SK-N-SH (cell line): Measurements from ENCODE around the gene PREPL. TPM values are rescaled to one million over a fixed set of nuclear protein-coding genes. Genes with fewer than 3 reads are reported as not detected.

Experiments used
- CTCF ChIA-PET: fragments of 300-600, 350-600 bp; formaldehyde crosslinking; extraction: SDS; loops from one replicate; lab custom pipeline; 2021; lab: Yijun Ruan, JAX
- POLR2A ChIA-PET: fragments of 350-600 bp; sonication (Branson Sonifier 250); formaldehyde crosslinking; extraction: SDS; loops from one replicate; lab custom pipeline; 2020; ENCODE audit warnings: antibody characterized with exemption, inconsistent platforms; lab: Yijun Ruan, JAX
- DNase-seq: peaks from one replicate; pipeline ENCODE4 v3.0.0; 2012
- H2AFZ ChIP-seq: fragments of 200-600 bp; sonication (generic); 2 replicates; pipeline ENCODE4 v1.8.1; 2016; ENCODE audit warnings: antibody characterized with exemption, mild to moderate bottlenecking, low read depth
- H3F3A ChIP-seq: fragments of 200-600 bp; sonication (generic); replicated peaks from 2 replicates; pipeline ENCODE3; 2016; ENCODE audit warnings: antibody characterized with exemption, mild to moderate bottlenecking; ENCODE audit not compliant: insufficient read depth
- H3K27ac ChIP-seq, 2 experiments: fragments of 200-500 bp in 1 of 2; fragments of 200-600 bp in 1 of 2; sonication (Bioruptor generic) in 1 of 2; sonication (generic), shearing (Covaris generic) in 1 of 2; 2 replicates each; pipeline versions ENCODE4 v1.5.1 to v1.6.1; 2014 to 2016; ENCODE audit warnings: low read depth in 2 of 2, inconsistent platforms in 1 of 2, low read length in 1 of 2, mild to moderate bottlenecking in 1 of 2, mixed read lengths in 1 of 2
- H3K27me3 ChIP-seq: fragments of 200-600 bp; sonication (generic), shearing (Covaris generic); 2 replicates; pipeline ENCODE4 v1.6.1; 2016; ENCODE audit warnings: mixed run types; ENCODE audit not compliant: insufficient read depth
- H3K36me3 ChIP-seq, 2 experiments: fragments of 200-500 bp in 1 of 2; fragments of 200-600 bp in 1 of 2; sonication (Bioruptor generic) in 1 of 2; sonication (generic) in 1 of 2; replicated peaks in 1 of 2; 2 replicates each; pipeline versions ENCODE3 to v1.5.1; 2014 to 2016; ENCODE audit warnings: low read length in 1 of 2, mild to moderate bottlenecking in 1 of 2; ENCODE audit not compliant: insufficient read depth in 2 of 2, control insufficient read depth in 1 of 2
- H3K4me1 ChIP-seq, 2 experiments: fragments of 200-500 bp in 1 of 2; fragments of 200-600 bp in 1 of 2; sonication (Bioruptor generic) in 1 of 2; sonication (generic), shearing (Covaris generic) in 1 of 2; 2 replicates each; pipeline versions ENCODE4 v1.5.1 to v1.6.1; 2014 to 2016; ENCODE audit warnings: low read depth in 1 of 2, low read length in 1 of 2, mixed run types in 1 of 2; ENCODE audit not compliant: insufficient read depth in 2 of 2, control insufficient read depth in 1 of 2
- H3K4me2 ChIP-seq: fragments of 200-600 bp; sonication (generic), shearing (Covaris generic); 2 replicates; pipeline ENCODE4 v1.6.1; 2017; ENCODE audit warnings: mixed run types
- H3K4me3 ChIP-seq, 2 experiments: fragments of 200-500 bp in 1 of 2; fragments of 200-600 bp in 1 of 2; sonication (Bioruptor generic) in 1 of 2; sonication (generic), shearing (Covaris generic) in 1 of 2; 2 replicates each; pipeline versions ENCODE4 v1.5.1 to v1.8.1; 2014 to 2016; ENCODE audit warnings: low read depth in 2 of 2, inconsistent platforms in 1 of 2, low read length in 1 of 2, mild to moderate bottlenecking in 1 of 2, mixed read lengths in 1 of 2, moderate library complexity in 1 of 2
- H3K79me2 ChIP-seq: fragments of 200-600 bp; sonication (generic); 2 replicates; pipeline ENCODE4 v1.8.1; 2017; ENCODE audit warnings: mild to moderate bottlenecking; ENCODE audit not compliant: insufficient read depth
- H3K9ac ChIP-seq: fragments of 200-600 bp; sonication (generic); 2 replicates; pipeline ENCODE4 v1.6.1; 2017; ENCODE audit warnings: mixed run types
- H3K9me2 ChIP-seq: fragments of 200-600 bp; sonication (generic); 2 replicates; pipeline ENCODE4 v1.6.1; 2017; ENCODE audit warnings: mixed run types
- H3K9me3 ChIP-seq: fragments of 200-600 bp; sonication (generic); 2 replicates; pipeline ENCODE4 v1.6.1; 2017; ENCODE audit warnings: mixed run types, mild to moderate bottlenecking, moderate library complexity
- H4K20me1 ChIP-seq: fragments of 200-600 bp; sonication (generic); 2 replicates; pipeline ENCODE4 v1.6.1; 2017; ENCODE audit warnings: mild to moderate bottlenecking, mixed run types; ENCODE audit not compliant: insufficient read depth
- ELF1 ChIP-seq: IDR thresholded peaks from 2 replicates; pipeline ENCODE4 v1.4.0; 2012
- GATA2 ChIP-seq: sonication (generic); formaldehyde crosslinking; IDR thresholded peaks from 2 replicates; pipeline ENCODE4 v1.5.0; 2020; ENCODE audit warnings: mild to moderate bottlenecking, missing genetic modification reagents
- NFIC ChIP-seq: IDR thresholded peaks from 2 replicates; pipeline ENCODE4 v1.4.0; 2012; ENCODE audit warnings: borderline replicate concordance
- RXRA ChIP-seq: IDR thresholded peaks from 2 replicates; pipeline ENCODE4 v1.4.0; 2012; ENCODE audit warnings: low read depth, mild to moderate bottlenecking, borderline replicate concordance
- SIN3A ChIP-seq: IDR thresholded peaks from 2 replicates; pipeline ENCODE4 v1.6.1; 2012; ENCODE audit warnings: low read depth, mild to moderate bottlenecking, low read length, moderate library complexity, borderline replicate concordance
- SMC3 ChIP-seq: IDR thresholded peaks from 2 replicates; pipeline ENCODE4 v1.6.1; 2012; ENCODE audit warnings: low read depth, low read length, improper control_type of control experiment
- WGBS: methylation state at CpG from one replicate; pipeline ENCODE4 v1.1.6; 2017; ENCODE audit warnings: low lambda C conversion rate; 5-methylcytosine and 5-hydroxymethylcytosine counted together
- polyA plus RNA-seq, 3 experiments: library from polyadenylated mRNA; depleted of rRNA; stranded (reverse); fragments of >200 nt; gene quantifications; 2 replicates each; pipeline ENCODE4 v1.2.3, GENCODE V29; 2012
- TF ChIP-seq, protein P1 (sequence below): IDR thresholded peaks from 2 replicates; pipeline ENCODE4 v1.6.1; 2012; ENCODE audit warnings: mild to moderate bottlenecking, low read depth, low read length, moderate library complexity
- TF ChIP-seq, protein P2 (sequence below): fragments of 200-600 bp; sonication (generic); IDR thresholded peaks from 2 replicates; pipeline ENCODE4 v1.6.1; 2017; ENCODE audit warnings: antibody characterized with exemption, mild to moderate bottlenecking, moderate library complexity
- TF ChIP-seq, protein P3 (sequence below): IDR thresholded peaks from 2 replicates; pipeline ENCODE4 v1.4.0; 2012; ENCODE audit warnings: low read depth, borderline replicate concordance
- TF ChIP-seq, protein P4 (sequence below): fragments of 150-350 bp; IDR thresholded peaks from 2 replicates; pipeline ENCODE4 v1.6.1; 2016; ENCODE audit warnings: mild to moderate bottlenecking, low read depth, low read length

PREPL gene
- polyA plus RNA-seq, 1 of the 3 experiments (the other 2 are of a cell fraction): 22.6 TPM

DNA sequence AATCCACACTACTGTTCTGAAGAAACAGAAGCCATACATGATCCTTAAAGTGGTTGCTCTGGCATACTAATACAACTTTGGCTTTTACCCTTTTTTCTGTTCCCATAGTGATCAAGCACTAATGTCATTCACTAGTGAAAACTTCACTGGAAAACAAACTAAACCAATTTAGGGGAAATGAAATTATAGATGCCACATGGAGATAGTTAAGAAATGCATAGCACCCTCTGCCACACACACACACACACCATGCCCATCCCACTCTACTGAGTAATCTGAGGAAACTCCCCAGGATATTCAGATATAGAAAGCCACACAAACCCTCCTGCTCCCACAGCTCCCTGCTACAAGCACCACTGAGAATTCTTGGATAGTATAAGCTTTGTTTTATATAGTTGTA is 46.9 kb downstream of the PREPL start:
- Histone ChIP-seq H4K20me1 (no peaks in the 10 kb centered on the region), H3K79me2 (no peaks in the 10 kb centered on the region)
- peak; percentile 19 for DNase-seq
- TF ChIP-seq, protein P1, sequence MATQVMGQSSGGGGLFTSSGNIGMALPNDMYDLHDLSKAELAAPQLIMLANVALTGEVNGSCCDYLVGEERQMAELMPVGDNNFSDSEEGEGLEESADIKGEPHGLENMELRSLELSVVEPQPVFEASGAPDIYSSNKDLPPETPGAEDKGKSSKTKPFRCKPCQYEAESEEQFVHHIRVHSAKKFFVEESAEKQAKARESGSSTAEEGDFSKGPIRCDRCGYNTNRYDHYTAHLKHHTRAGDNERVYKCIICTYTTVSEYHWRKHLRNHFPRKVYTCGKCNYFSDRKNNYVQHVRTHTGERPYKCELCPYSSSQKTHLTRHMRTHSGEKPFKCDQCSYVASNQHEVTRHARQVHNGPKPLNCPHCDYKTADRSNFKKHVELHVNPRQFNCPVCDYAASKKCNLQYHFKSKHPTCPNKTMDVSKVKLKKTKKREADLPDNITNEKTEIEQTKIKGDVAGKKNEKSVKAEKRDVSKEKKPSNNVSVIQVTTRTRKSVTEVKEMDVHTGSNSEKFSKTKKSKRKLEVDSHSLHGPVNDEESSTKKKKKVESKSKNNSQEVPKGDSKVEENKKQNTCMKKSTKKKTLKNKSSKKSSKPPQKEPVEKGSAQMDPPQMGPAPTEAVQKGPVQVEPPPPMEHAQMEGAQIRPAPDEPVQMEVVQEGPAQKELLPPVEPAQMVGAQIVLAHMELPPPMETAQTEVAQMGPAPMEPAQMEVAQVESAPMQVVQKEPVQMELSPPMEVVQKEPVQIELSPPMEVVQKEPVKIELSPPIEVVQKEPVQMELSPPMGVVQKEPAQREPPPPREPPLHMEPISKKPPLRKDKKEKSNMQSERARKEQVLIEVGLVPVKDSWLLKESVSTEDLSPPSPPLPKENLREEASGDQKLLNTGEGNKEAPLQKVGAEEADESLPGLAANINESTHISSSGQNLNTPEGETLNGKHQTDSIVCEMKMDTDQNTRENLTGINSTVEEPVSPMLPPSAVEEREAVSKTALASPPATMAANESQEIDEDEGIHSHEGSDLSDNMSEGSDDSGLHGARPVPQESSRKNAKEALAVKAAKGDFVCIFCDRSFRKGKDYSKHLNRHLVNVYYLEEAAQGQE: no peak
- TF ChIP-seq GATA2 (CRISPR knock-in tag) (0 out of 2 replicates have a peak, but pooled peaks have one; percentile 28), SIN3A (no peak)
- TF ChIP-seq, all 33 proteins: peak for 1
- Histone ChIP-seq H3K4me1 (peaks cover 0 to 2% of the 10 kb centered on the region in 2 experiments; a peak in 1 of 4 replicates), H3K4me2 (no peak overlapping the region), H3F3A (peaks cover 8% of the 10 kb centered on the region), H3K9me3 (peaks cover 22% of the 10 kb centered on the region), H3K27ac (no peak overlapping the region), H3K4me3 (no peak overlapping the region), H3K27me3 (no peaks in the 10 kb centered on the region), H3K36me3 (peaks cover 37 to 63% of the 10 kb centered on the region in 2 experiments), H3K9me2 (no peaks in the 10 kb centered on the region), H2AFZ (no peak overlapping the region), H3K9ac (no peak overlapping the region)
- ChIA-PET CTCF (interaction anchor here (0.9 to 3.3 kb wide), 5 partner anchors 10 to 227 kb away, joined by 3 to 13 read pairs (median 3); no protein-coding TSS in a partner anchor), POLR2A (no interaction called here)

DNA sequence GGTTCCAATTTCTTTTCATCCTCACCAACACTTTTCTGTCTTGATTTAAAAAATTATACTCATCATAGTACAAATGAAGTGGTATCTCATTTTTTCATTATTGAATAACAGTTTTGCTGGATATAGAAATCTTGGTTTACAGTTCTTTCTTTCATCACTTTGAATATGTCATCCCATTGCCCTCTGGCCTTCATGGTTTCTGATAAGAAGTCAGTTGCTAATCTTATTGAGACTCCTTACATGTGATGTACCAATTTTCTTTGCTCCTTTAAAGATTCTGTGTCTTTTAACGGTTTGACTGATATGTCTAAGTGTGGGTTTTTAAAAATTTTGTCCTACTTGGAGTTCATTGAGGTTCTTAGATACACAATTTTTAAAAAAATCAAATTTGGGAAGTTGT is 51.0 kb downstream of the PREPL start:
- 87% methylated on average over 1 of the region's 1 CpG for WGBS
- DNase-seq: no peak
- no peak for TF ChIP-seq NFIC
- TF ChIP-seq RXRA: no peak
- TF ChIP-seq ELF1: no peak
- TF ChIP-seq, protein P2, sequence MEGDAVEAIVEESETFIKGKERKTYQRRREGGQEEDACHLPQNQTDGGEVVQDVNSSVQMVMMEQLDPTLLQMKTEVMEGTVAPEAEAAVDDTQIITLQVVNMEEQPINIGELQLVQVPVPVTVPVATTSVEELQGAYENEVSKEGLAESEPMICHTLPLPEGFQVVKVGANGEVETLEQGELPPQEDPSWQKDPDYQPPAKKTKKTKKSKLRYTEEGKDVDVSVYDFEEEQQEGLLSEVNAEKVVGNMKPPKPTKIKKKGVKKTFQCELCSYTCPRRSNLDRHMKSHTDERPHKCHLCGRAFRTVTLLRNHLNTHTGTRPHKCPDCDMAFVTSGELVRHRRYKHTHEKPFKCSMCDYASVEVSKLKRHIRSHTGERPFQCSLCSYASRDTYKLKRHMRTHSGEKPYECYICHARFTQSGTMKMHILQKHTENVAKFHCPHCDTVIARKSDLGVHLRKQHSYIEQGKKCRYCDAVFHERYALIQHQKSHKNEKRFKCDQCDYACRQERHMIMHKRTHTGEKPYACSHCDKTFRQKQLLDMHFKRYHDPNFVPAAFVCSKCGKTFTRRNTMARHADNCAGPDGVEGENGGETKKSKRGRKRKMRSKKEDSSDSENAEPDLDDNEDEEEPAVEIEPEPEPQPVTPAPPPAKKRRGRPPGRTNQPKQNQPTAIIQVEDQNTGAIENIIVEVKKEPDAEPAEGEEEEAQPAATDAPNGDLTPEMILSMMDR: no peak
- TF ChIP-seq, protein P3, sequence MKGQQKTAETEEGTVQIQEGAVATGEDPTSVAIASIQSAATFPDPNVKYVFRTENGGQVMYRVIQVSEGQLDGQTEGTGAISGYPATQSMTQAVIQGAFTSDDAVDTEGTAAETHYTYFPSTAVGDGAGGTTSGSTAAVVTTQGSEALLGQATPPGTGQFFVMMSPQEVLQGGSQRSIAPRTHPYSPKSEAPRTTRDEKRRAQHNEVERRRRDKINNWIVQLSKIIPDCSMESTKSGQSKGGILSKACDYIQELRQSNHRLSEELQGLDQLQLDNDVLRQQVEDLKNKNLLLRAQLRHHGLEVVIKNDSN: no peak
- TF ChIP-seq, protein P4, sequence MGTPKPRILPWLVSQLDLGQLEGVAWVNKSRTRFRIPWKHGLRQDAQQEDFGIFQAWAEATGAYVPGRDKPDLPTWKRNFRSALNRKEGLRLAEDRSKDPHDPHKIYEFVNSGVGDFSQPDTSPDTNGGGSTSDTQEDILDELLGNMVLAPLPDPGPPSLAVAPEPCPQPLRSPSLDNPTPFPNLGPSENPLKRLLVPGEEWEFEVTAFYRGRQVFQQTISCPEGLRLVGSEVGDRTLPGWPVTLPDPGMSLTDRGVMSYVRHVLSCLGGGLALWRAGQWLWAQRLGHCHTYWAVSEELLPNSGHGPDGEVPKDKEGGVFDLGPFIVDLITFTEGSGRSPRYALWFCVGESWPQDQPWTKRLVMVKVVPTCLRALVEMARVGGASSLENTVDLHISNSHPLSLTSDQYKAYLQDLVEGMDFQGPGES: no peak
- TF ChIP-seq SMC3: no peak
- H3F3A ChIP-seq: peaks cover 8% of the 10 kb centered on the region
- no peaks in the 10 kb centered on the region for H3K79me2 ChIP-seq
- no peaks in the 10 kb centered on the region for H3K9me2 ChIP-seq
- ChIA-PET POLR2A (no interaction called here), CTCF (no interaction called here)
- no peak overlapping the region for H3K9ac ChIP-seq
- H3K27ac ChIP-seq: no peak overlapping the region
- no peak overlapping the region for H2AFZ ChIP-seq
- no peaks in the 10 kb centered on the region for H3K27me3 ChIP-seq
- H3K4me3 ChIP-seq: no peak overlapping the region
- peaks cover 0 to 2% of the 10 kb centered on the region in 2 experiments; a peak in 1 of 4 replicates for H3K4me1 ChIP-seq
- no peaks in the 10 kb centered on the region for H4K20me1 ChIP-seq
- H3K4me2 ChIP-seq: no peak overlapping the region
- peaks cover 22% of the 10 kb centered on the region for H3K9me3 ChIP-seq
- peaks cover 19 to 36% of the 10 kb centered on the region in 2 experiments for H3K36me3 ChIP-seq
